Measurements from ENCODE around the gene SYN1.

GRCh38 chrX:47596256-47596655, 23.4 kb downstream of the SYN1 start:
- TF ChIP-seq POLR2A (IDR thresholded peaks at IDR 0.05): no peak
- TF ChIP-seq POLR2AphosphoS5 (IDR thresholded peaks at IDR 0.05): no peak
- no peak for TF ChIP-seq CTCF (IDR thresholded peaks at IDR 0.05)
- no peak for TF ChIP-seq EP300 (IDR thresholded peaks at IDR 0.05)

Measured in sigmoid colon (tissue), 4 donors.